ENCODE results near the gene PDGFRB. TPM values are rescaled to one million over a fixed set of nuclear protein-coding genes. Genes with fewer than 3 reads are reported as not detected.

Gene PDGFRB
- total RNA-seq, 1 donor from 2014 or later = 2.3 TPM

DNA sequence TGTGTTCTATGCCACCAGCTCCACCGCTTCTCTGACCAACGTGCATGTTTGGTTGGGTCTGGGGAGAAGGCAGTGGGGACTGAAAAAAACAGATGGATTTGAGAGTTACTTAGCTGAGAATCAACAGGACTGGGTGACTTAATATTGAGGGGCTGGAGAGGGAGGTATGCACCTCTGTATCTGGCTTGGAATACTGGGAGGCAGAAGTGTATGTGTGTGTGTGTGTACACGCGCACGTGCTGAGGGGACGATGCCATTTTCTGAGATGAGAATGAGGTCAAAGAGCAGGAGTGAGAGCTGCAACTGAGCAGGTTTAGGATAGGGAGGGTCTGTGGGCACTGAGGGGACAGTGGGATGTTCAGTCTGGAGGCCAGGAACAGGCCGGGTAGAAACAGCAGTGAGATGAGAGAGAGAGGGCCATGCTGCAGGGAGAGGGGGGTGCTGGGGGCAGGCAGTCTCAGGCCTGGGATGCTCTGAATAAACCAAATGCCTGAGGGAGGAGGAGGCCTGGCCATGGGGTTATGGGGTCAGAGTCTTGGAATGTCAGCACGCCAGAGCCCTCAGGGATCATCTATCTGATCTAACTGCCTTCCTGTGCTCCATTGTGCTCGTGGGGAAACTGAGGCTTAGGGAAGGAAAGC lies 14.0 kb downstream of the PDGFRB start:
- no peak overlapping the region for H3K27ac Mint-ChIP-seq
- no peak for DNase-seq (ENCODE audit: low spot score, unreplicated experiment)
- peaks cover 42% of the 10 kb centered on the region for H3K4me1 Mint-ChIP-seq (ENCODE audit: low read depth)

DNA sequence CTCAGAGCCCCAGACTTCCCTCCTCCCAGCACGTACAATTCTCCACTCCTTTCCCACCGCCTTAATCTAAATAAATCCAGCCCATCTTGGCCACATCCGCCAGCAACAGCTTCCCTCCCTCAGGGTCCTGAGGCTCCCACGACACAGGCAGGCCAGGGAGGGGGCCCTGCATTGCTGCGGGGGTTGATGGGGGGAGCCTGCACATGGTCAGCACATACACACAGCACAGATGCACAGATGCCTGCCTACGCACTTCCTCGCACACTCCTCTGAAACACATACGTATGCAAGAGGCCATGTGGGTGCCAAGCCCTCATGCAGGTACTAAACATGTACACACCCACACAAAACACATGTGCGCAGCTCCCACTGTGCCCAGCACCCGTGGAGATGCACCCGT lies 14.8 kb downstream of the PDGFRB start:
- no peak for DNase-seq (ENCODE audit: low spot score, unreplicated experiment)
- Mint-ChIP-seq H3K9me3 (ENCODE audit: low read depth) (no peaks in the 10 kb centered on the region), H3K4me1 (ENCODE audit: low read depth) (peaks cover 39% of the 10 kb centered on the region), H3K27ac (no peak overlapping the region), H3K27me3 (peaks cover 23% of the 10 kb centered on the region), H3K4me3 (ENCODE audit: low read depth) (no peak overlapping the region), H3K36me3 (ENCODE audit: insufficient read depth) (no peaks in the 10 kb centered on the region)
- TF ChIP-seq, protein P1, sequence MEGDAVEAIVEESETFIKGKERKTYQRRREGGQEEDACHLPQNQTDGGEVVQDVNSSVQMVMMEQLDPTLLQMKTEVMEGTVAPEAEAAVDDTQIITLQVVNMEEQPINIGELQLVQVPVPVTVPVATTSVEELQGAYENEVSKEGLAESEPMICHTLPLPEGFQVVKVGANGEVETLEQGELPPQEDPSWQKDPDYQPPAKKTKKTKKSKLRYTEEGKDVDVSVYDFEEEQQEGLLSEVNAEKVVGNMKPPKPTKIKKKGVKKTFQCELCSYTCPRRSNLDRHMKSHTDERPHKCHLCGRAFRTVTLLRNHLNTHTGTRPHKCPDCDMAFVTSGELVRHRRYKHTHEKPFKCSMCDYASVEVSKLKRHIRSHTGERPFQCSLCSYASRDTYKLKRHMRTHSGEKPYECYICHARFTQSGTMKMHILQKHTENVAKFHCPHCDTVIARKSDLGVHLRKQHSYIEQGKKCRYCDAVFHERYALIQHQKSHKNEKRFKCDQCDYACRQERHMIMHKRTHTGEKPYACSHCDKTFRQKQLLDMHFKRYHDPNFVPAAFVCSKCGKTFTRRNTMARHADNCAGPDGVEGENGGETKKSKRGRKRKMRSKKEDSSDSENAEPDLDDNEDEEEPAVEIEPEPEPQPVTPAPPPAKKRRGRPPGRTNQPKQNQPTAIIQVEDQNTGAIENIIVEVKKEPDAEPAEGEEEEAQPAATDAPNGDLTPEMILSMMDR (IDR thresholded peaks at IDR 0.05; ENCODE audit: unreplicated experiment) = no peak

More for the DNA sequence above, 14.0 kb downstream of the PDGFRB start:
- Mint-ChIP-seq H3K4me3 (ENCODE audit: low read depth) (no peak overlapping the region), H3K9me3 (ENCODE audit: low read depth) (no peaks in the 10 kb centered on the region), H3K36me3 (ENCODE audit: insufficient read depth) (no peaks in the 10 kb centered on the region), H3K27me3 (peaks cover 24% of the 10 kb centered on the region)
- TF ChIP-seq, protein P1 (IDR thresholded peaks at IDR 0.05; ENCODE audit: unreplicated experiment) = no peak

DNA sequence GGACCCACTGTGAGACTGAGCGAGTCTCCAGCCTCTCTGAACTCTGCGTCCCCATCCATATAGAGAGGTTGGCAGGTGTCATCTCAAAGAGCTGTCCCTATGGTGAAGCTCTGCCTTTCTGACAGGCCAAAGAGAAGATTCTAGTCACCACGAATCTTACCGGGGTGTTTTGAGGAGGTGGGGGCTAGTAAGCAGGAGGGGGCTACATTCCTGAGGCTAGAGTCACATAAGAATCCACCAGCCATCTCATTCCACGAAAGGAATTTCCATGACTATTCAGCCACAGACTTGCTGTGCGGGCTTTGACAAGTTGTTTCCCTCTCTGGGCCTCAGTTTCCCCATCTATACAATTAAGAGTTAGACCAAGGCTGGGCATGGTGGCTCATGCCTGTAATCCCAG lies 16.3 kb downstream of the PDGFRB start:
- TF ChIP-seq, protein P1 (IDR thresholded peaks at IDR 0.05; ENCODE audit: unreplicated experiment) = no peak
- Mint-ChIP-seq H3K4me3 (ENCODE audit: low read depth) (no peak overlapping the region), H3K27me3 (peaks cover 32% of the 10 kb centered on the region), H3K4me1 (ENCODE audit: low read depth) (peaks cover 33% of the 10 kb centered on the region), H3K36me3 (ENCODE audit: insufficient read depth) (no peaks in the 10 kb centered on the region), H3K9me3 (ENCODE audit: low read depth) (no peaks in the 10 kb centered on the region), H3K27ac (no peak overlapping the region)
- DNase-seq (ENCODE audit: low spot score, unreplicated experiment) = no peak

DNA sequence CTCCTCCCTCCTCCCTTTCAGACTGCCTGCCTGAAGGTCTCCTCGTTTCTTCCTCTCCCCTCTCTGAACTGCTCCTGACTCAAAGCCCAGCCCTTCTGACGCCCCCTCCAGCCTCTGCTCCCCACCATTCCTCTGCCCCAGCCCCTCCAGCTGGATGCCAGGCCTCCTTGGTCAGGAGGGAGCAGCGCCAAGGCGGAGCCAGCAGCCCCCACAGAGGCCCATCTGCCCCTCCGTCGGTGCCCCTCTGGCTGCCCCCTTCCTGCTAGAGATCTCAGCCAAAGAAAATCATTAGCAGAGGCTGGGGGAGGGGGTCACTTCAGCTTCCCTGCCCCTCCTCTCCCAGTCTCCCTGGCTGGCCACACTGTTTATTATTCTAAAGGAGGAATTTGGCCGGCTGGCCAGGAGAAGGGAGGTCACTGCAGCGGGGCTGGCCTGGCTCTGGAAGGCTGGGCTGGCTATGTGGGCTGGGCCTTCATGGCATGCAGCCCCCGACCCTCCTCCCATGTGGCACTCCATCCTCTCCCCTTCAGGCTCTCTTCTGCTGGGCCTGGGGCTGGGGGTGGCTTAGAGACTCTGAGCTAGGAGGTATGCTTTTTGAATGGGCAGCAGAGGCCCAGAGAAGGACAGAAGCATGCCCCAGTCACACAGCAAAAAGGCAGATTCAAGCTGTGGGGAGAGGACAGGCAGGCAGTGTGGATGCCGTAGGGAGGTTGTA lies 16.9 kb downstream of the PDGFRB start:
- H3K27me3 Mint-ChIP-seq = peaks cover 35% of the 10 kb centered on the region
- TF ChIP-seq, protein P1 (IDR thresholded peaks at IDR 0.05; ENCODE audit: unreplicated experiment) = no peak
- H3K4me1 Mint-ChIP-seq (ENCODE audit: low read depth) = peaks cover 29% of the 10 kb centered on the region
- H3K9me3 Mint-ChIP-seq (ENCODE audit: low read depth) = no peaks in the 10 kb centered on the region
- DNase-seq (ENCODE audit: low spot score, unreplicated experiment) = peak; percentile 46
- H3K4me3 Mint-ChIP-seq (ENCODE audit: low read depth) = peak overlapping the region; percentile 28
- no peaks in the 10 kb centered on the region for H3K36me3 Mint-ChIP-seq (ENCODE audit: insufficient read depth)
- peak overlapping the region; percentile 72 for H3K27ac Mint-ChIP-seq

DNA sequence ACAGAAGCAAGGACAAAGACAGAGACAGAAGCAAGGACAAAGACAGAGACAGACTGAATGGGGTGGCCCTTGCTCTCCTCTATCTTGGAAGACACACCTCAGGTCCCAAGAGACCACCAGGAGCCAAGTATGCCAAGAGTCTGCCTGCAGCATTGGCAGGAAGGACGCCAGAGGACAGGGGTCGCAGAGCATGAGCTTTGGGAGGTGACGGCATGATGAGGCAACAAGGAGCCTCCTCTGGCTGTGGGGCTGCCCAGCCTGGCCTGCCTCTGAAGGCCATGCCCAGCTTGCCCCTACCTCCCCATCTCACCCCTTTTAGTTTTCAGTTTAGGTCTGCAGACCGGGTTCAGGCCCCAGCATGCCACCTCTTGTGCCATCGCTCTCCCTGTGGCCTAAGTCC lies 17.6 kb downstream of the PDGFRB start:
- Mint-ChIP-seq H3K36me3 (ENCODE audit: insufficient read depth) (no peaks in the 10 kb centered on the region), H3K27me3 (peaks cover 41% of the 10 kb centered on the region), H3K27ac (peak overlapping the region; percentile 72), H3K4me1 (ENCODE audit: low read depth) (peaks cover 29% of the 10 kb centered on the region), H3K4me3 (ENCODE audit: low read depth) (peak overlapping the region; percentile 28), H3K9me3 (ENCODE audit: low read depth) (no peaks in the 10 kb centered on the region)
- no peak for DNase-seq (ENCODE audit: low spot score, unreplicated experiment)
- TF ChIP-seq, protein P1 (IDR thresholded peaks at IDR 0.05; ENCODE audit: unreplicated experiment) = no peak

All from progenitor cell of endocrine pancreas (in vitro differentiated cells).